Neural cell (in vitro differentiated cells): ENCODE measurements around the gene TMIGD1. TPM values are rescaled to one million over a fixed set of nuclear protein-coding genes. Genes with fewer than 3 reads are reported as not detected.

Experiments
- H2AFZ ChIP-seq: fragments of 200-600, 300-800 bp; sonication (generic), shearing (Covaris generic); 2 replicates; pipeline ENCODE4 v1.6.0; 2014; ENCODE audit warnings: low read depth, mild to moderate bottlenecking, antibody characterized with exemption, low read length, moderate library complexity
- H3F3A ChIP-seq: fragments of 200-600 bp; shearing (Covaris generic); 2 replicates; pipeline ENCODE4 v1.6.1; 2016; ENCODE audit warnings: mild to moderate bottlenecking, moderate library complexity, mixed read lengths, antibody characterized with exemption, low read length; ENCODE audit not compliant: insufficient read depth, poor library complexity, severe bottlenecking
- H3K27ac ChIP-seq: fragments of 200-600, 300-800 bp; sonication (generic), shearing (Covaris generic); 2 replicates; pipeline ENCODE4 v1.5.1; 2014; ENCODE audit warnings: mild to moderate bottlenecking, low read length, moderate library complexity
- H3K27me3 ChIP-seq: fragments of 300-800, 200-600 bp; sonication (generic), shearing (Covaris generic); 2 replicates; pipeline ENCODE4 v1.6.0; 2014; ENCODE audit warnings: mild to moderate bottlenecking, low read depth, low read length, moderate library complexity; ENCODE audit not compliant: insufficient read depth
- H3K36me3 ChIP-seq: fragments of 300-800, 200-600 bp; sonication (generic), shearing (Covaris generic); 2 replicates; pipeline ENCODE4 v1.5.1; 2014; ENCODE audit warnings: mild to moderate bottlenecking, antibody characterized with exemption, low read length, moderate library complexity; ENCODE audit not compliant: insufficient read depth
- H3K4me2 ChIP-seq: fragments of 300-800, 200-600 bp; sonication (generic), shearing (Covaris generic); 2 replicates; pipeline ENCODE4 v1.6.0; 2014; ENCODE audit warnings: mild to moderate bottlenecking, low read length
- H3K4me3 ChIP-seq: fragments of 300-800, 200-600 bp; sonication (generic), shearing (Covaris generic); 2 replicates; pipeline ENCODE4 v1.5.1; 2014; ENCODE audit warnings: mild to moderate bottlenecking, low read length, moderate library complexity
- H3K79me2 ChIP-seq: fragments of 200-600 bp; shearing (Covaris generic); replicated peaks from 2 replicates; pipeline ENCODE4 v1.6.0; 2014; ENCODE audit warnings: mild to moderate bottlenecking, low read length, moderate library complexity; ENCODE audit not compliant: insufficient read depth
- H3K9ac ChIP-seq: fragments of 300-800, 200-600 bp; sonication (generic), shearing (Covaris generic); 2 replicates; pipeline ENCODE4 v1.6.1; 2016; ENCODE audit warnings: mild to moderate bottlenecking, low read length, mixed read lengths
- H3K9me2 ChIP-seq: fragments of 200-600 bp; shearing (Covaris generic); 2 replicates; pipeline ENCODE4 v1.6.1; 2016; ENCODE audit warnings: mild to moderate bottlenecking, low read length, mixed read lengths; ENCODE audit not compliant: insufficient read depth
- H3K9me3 ChIP-seq: fragments of 200-600, 300-800 bp; sonication (generic), shearing (Covaris generic); 2 replicates; pipeline ENCODE4 v1.6.1; 2016; ENCODE audit warnings: mild to moderate bottlenecking, mixed run types, low read length, moderate library complexity, mixed read lengths
- H4K20me1 ChIP-seq: fragments of 200-600 bp; shearing (Covaris generic); 2 replicates; pipeline ENCODE4 v1.6.1; 2016; ENCODE audit warnings: mild to moderate bottlenecking, mixed run types; ENCODE audit not compliant: insufficient read depth
- EP300 ChIP-seq: fragments of 450-650 bp; conservative IDR thresholded peaks from 2 replicates; pipeline ENCODE4 v1.6.1; 2014; ENCODE audit warnings: antibody characterized with exemption, mild to moderate bottlenecking, moderate library complexity; ENCODE audit not compliant: poor library complexity, severe bottlenecking
- EZH2 ChIP-seq: fragments of 200-600, 300-800 bp; shearing (Covaris generic), sonication (generic); IDR thresholded peaks from 2 replicates; pipeline ENCODE4 v1.6.1; 2014; ENCODE audit warnings: antibody characterized with exemption, low read length, borderline replicate concordance, mild to moderate bottlenecking; ENCODE audit not compliant: insufficient read depth, poor library complexity, severe bottlenecking
- MXI1 ChIP-seq: fragments of 450-650 bp; conservative IDR thresholded peaks from 2 replicates; pipeline ENCODE4 v1.6.1; 2014; ENCODE audit warnings: antibody characterized with exemption, mild to moderate bottlenecking; ENCODE audit not compliant: poor library complexity, severe bottlenecking
- POLR2AphosphoS5 ChIP-seq: IDR thresholded peaks from 2 replicates; pipeline ENCODE4 v1.6.1; 2012
- RAD21 ChIP-seq: fragments of 450-650 bp; conservative IDR thresholded peaks from 2 replicates; pipeline ENCODE4 v1.6.1; 2014; ENCODE audit warnings: antibody characterized with exemption, mild to moderate bottlenecking, moderate library complexity
- SMC3 ChIP-seq: fragments of 450-650 bp; conservative IDR thresholded peaks from 2 replicates; pipeline ENCODE4 v1.6.1; 2014; ENCODE audit warnings: antibody characterized with exemption, mild to moderate bottlenecking, moderate library complexity; ENCODE audit not compliant: poor library complexity
- TAF1 ChIP-seq: IDR thresholded peaks from 2 replicates; pipeline ENCODE4 v1.6.1; 2012; ENCODE audit warnings: low read depth
- polyA plus RNA-seq: library from polyadenylated mRNA; depleted of rRNA; stranded (reverse); fragments of >200 nt; gene quantifications from 2 replicates; pipeline ENCODE4 v1.2.3, GENCODE V29; 2014
- TF ChIP-seq, protein P1 (sequence below): fragments of 450-650 bp; IDR thresholded peaks from 2 replicates; pipeline ENCODE4 v1.5.1; 2014; ENCODE audit warnings: antibody characterized with exemption, mild to moderate bottlenecking, moderate library complexity; ENCODE audit not compliant: poor library complexity, severe bottlenecking
- TF ChIP-seq, protein P2 (sequence below): IDR thresholded peaks from 2 replicates; pipeline ENCODE4 v1.6.1; 2012; ENCODE audit warnings: borderline replicate concordance

Gene TMIGD1
- polyA plus RNA-seq, 1 donor from 2014 or later = not detected

DNA sequence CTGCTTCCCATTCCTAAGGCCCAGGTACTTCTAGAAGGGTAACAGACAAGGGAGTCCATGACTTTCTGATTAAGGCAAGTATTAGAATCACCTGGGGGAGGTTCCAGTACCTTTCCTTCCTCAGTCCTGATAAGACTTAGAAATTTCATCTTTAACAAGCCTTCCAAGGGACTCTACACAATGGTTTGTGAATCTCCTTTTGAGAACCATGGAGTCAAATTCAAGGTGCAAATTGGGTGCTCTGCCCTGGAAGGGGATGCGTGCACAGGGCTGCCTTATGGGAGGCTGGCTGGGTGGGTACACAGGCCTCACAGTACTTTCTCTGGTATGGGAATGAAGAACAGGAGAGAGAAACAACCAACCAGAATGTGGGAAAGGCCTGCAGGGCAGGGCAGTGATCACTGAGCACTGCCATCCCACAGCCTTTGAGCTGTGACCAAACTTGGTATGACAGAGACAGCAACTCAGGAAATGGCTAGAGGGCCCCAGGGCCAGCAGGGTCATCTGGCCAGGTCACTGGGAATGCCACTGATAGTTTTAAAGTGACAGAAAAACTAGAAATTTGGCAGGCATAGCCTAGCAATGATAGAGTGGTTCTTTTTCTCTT, 3.6 kb upstream of the TMIGD1 start:
- Histone ChIP-seq H3K4me2 (no peak overlapping the region), H3K9me3 (no peaks in the 10 kb centered on the region), H3K36me3 (no peaks in the 10 kb centered on the region), H3K4me3 (no peak overlapping the region), H3F3A (no peaks in the 10 kb centered on the region), H2AFZ (no peak overlapping the region), H3K27me3 (no peaks in the 10 kb centered on the region), H3K79me2 (no peaks in the 10 kb centered on the region), H3K9ac (no peak overlapping the region), H3K27ac (no peak overlapping the region), H3K9me2 (no peaks in the 10 kb centered on the region), H4K20me1 (no peaks in the 10 kb centered on the region)
- TF ChIP-seq EP300 = no peak

DNA sequence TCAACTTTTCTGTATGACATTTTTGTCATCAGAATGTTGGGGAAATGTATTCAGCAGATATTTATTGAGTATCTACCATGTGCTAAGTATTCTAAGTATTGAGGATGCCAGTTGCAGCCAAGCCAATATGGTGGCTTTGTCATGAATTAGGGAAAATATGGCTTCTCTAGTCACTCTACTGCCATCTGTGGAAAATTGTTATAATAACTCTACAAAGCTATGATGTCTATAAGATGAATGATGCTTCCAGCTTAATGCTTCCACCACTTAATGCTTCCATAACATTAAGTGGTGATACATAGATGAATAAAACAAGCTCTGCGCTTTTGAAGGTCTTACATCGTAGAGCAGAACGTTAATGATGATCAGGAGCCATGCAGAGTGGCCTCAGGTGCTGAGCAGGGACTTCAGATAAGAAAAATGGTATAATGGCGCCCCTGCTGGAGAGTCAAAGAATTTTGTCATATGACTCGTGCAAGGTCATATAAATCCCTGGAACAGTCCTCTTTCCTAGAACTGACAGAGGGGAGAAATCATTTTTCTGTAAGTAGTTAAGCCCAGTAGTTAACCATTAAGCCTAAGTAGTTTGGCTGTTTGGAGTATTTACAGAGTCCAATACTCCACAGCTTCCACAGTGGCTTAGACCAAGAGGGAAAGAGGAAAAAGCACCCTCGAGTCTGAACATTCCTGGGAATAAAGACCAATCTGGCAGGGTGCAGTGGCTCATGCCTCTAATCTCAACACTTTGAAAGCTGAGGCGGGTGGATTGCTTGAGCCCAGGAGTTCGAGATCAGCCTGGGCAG, 2.7 kb upstream of the TMIGD1 start:
- Histone ChIP-seq H3K79me2 (no peaks in the 10 kb centered on the region), H3K4me3 (no peak overlapping the region), H3K4me2 (no peak overlapping the region), H3K36me3 (no peaks in the 10 kb centered on the region), H2AFZ (no peak overlapping the region), H3F3A (no peaks in the 10 kb centered on the region), H3K9ac (no peak overlapping the region), H3K9me2 (no peaks in the 10 kb centered on the region), H3K27ac (no peak overlapping the region), H4K20me1 (no peaks in the 10 kb centered on the region), H3K9me3 (no peaks in the 10 kb centered on the region), H3K27me3 (no peaks in the 10 kb centered on the region)
- TF ChIP-seq, protein P1, sequence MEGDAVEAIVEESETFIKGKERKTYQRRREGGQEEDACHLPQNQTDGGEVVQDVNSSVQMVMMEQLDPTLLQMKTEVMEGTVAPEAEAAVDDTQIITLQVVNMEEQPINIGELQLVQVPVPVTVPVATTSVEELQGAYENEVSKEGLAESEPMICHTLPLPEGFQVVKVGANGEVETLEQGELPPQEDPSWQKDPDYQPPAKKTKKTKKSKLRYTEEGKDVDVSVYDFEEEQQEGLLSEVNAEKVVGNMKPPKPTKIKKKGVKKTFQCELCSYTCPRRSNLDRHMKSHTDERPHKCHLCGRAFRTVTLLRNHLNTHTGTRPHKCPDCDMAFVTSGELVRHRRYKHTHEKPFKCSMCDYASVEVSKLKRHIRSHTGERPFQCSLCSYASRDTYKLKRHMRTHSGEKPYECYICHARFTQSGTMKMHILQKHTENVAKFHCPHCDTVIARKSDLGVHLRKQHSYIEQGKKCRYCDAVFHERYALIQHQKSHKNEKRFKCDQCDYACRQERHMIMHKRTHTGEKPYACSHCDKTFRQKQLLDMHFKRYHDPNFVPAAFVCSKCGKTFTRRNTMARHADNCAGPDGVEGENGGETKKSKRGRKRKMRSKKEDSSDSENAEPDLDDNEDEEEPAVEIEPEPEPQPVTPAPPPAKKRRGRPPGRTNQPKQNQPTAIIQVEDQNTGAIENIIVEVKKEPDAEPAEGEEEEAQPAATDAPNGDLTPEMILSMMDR = peak; percentile 56
- peak; percentile 27 for TF ChIP-seq RAD21
- TF ChIP-seq POLR2AphosphoS5 = no peak
- no peak for TF ChIP-seq SMC3
- TF ChIP-seq MXI1 = no peak
- TF ChIP-seq, protein P2, sequence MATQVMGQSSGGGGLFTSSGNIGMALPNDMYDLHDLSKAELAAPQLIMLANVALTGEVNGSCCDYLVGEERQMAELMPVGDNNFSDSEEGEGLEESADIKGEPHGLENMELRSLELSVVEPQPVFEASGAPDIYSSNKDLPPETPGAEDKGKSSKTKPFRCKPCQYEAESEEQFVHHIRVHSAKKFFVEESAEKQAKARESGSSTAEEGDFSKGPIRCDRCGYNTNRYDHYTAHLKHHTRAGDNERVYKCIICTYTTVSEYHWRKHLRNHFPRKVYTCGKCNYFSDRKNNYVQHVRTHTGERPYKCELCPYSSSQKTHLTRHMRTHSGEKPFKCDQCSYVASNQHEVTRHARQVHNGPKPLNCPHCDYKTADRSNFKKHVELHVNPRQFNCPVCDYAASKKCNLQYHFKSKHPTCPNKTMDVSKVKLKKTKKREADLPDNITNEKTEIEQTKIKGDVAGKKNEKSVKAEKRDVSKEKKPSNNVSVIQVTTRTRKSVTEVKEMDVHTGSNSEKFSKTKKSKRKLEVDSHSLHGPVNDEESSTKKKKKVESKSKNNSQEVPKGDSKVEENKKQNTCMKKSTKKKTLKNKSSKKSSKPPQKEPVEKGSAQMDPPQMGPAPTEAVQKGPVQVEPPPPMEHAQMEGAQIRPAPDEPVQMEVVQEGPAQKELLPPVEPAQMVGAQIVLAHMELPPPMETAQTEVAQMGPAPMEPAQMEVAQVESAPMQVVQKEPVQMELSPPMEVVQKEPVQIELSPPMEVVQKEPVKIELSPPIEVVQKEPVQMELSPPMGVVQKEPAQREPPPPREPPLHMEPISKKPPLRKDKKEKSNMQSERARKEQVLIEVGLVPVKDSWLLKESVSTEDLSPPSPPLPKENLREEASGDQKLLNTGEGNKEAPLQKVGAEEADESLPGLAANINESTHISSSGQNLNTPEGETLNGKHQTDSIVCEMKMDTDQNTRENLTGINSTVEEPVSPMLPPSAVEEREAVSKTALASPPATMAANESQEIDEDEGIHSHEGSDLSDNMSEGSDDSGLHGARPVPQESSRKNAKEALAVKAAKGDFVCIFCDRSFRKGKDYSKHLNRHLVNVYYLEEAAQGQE = no peak

DNA sequence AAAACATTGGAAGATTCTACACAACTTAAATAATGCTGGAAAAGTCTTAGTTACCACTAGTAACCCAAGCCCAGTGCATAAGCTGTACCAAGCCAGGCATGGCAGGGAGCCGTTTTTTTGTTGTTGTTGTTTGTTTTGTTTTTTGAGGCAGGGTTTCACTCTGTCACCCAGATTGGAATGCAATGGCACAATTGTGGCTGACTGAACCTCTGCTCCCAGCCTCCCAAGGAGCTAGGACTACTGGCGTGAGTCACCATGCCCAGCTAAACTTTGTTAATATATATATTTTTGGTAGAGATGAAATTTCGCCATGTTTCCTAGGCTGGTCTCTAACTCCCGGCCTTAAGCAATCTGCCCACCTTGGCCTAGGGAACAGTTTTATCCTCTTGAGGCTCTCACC, 564 bp upstream of the TMIGD1 start:
- H3K27ac ChIP-seq = no peak overlapping the region
- H3K79me2 ChIP-seq = no peaks in the 10 kb centered on the region

More for the DNA sequence above, 564 bp upstream of the TMIGD1 start:
- no peaks in the 10 kb centered on the region for H3K9me2 ChIP-seq
- no peaks in the 10 kb centered on the region for H4K20me1 ChIP-seq
- no peak overlapping the region for H3K9ac ChIP-seq
- H3K4me3 ChIP-seq = no peak overlapping the region
- H3K9me3 ChIP-seq = no peaks in the 10 kb centered on the region
- H3F3A ChIP-seq = no peaks in the 10 kb centered on the region
- no peak overlapping the region for H3K4me2 ChIP-seq
- H3K27me3 ChIP-seq = no peaks in the 10 kb centered on the region
- no peaks in the 10 kb centered on the region for H3K36me3 ChIP-seq
- no peak overlapping the region for H2AFZ ChIP-seq
- TF ChIP-seq MXI1 (no peak), TAF1 (no peak), EZH2 (no peak), SMC3 (no peak), POLR2AphosphoS5 (no peak), RAD21 (no peak), EP300 (no peak)
- TF ChIP-seq, protein P2 = no peak
- TF ChIP-seq, protein P1 = no peak
